Measurements from ENCODE around the gene FBXO48.
"Not testable (repeated sequence)": the region's sequence is repeated elsewhere in the genome, so short reads cannot be mapped to it uniquely, and the experiment has no call there.

The FBXO48 gene

GRCh38 chr2:68471385-68471784 lies 4.3 kb upstream of the FBXO48 start:
- no peak for DNase-seq (ENCODE audit: low spot score)

GRCh38 chr2:68469935-68470334 lies 2.8 kb upstream of the FBXO48 start:
- no peak for DNase-seq (ENCODE audit: low spot score)

- no peak for DNase-seq (ENCODE audit: low spot score)
Observed at GRCh38 chr2:68468801-68469200, 1.7 kb upstream of the FBXO48 start.

- peak; percentile 70 for DNase-seq (ENCODE audit: low spot score)
Observed at GRCh38 chr2:68466778-68467076, 367 bp downstream of the FBXO48 start.

- DNase-seq (ENCODE audit: low spot score), result no peak
Observed at GRCh38 chr2:68466361-68466777, 725 bp downstream of the FBXO48 start.

GRCh38 chr2:68465081-68465916 lies 1.8 kb downstream of the FBXO48 start:
- DNase-seq (ENCODE audit: low spot score), result no peak

GRCh38 chr2:68464651-68465050 lies 2.4 kb downstream of the FBXO48 start:
- DNase-seq (ENCODE audit: low spot score), result no peak

- no peak for DNase-seq (ENCODE audit: low spot score)
Observed at GRCh38 chr2:68463287-68463877, 3.7 kb downstream of the FBXO48 start.

- no peak for DNase-seq (ENCODE audit: low spot score)
Observed at GRCh38 chr2:68458981-68459380, 8.1 kb downstream of the FBXO48 start.

GRCh38 chr2:68456198-68456597 lies 10.9 kb downstream of the FBXO48 start:
- no peak for DNase-seq (ENCODE audit: low spot score)

GRCh38 chr2:68454719-68455118 lies 12.4 kb downstream of the FBXO48 start:
- no peak for DNase-seq (ENCODE audit: low spot score)

- DNase-seq (ENCODE audit: low spot score), result no peak
Observed at GRCh38 chr2:68453761-68454360, 13.2 kb downstream of the FBXO48 start.

- DNase-seq (ENCODE audit: low spot score), result no peak
Observed at GRCh38 chr2:68452158-68452900, 14.8 kb downstream of the FBXO48 start.

GRCh38 chr2:68448671-68449653 lies 18.1 kb downstream of the FBXO48 start:
- no peak for DNase-seq (ENCODE audit: low spot score)

GRCh38 chr2:68447118-68447517 lies 20.0 kb downstream of the FBXO48 start:
- no peak for DNase-seq (ENCODE audit: low spot score)

GRCh38 chr2:68446425-68446824 lies 20.7 kb downstream of the FBXO48 start:
- DNase-seq (ENCODE audit: low spot score), result not testable (repeated sequence)

- DNase-seq (ENCODE audit: low spot score), result no peak
Observed at GRCh38 chr2:68441994-68442322, 25.1 kb downstream of the FBXO48 start.

GRCh38 chr2:68441179-68441993 lies 25.7 kb downstream of the FBXO48 start:
- DNase-seq (ENCODE audit: low spot score), result no peak

- DNase-seq (ENCODE audit: low spot score), result no peak
Observed at GRCh38 chr2:68438455-68439303, 28.4 kb downstream of the FBXO48 start.

GRCh38 chr2:68436270-68436669 lies 30.8 kb downstream of the FBXO48 start:
- no peak for DNase-seq (ENCODE audit: low spot score)
